Thymus (tissue), 2 donors: Measurements from ENCODE around the gene GLTPD2. TPM values are rescaled to one million over a fixed set of nuclear protein-coding genes. Genes with fewer than 3 reads are reported as not detected.

Source experiments
- polyA plus RNA-seq: library from polyadenylated mRNA; stranded (reverse); fragments of 200-250 nt; gene quantifications from one replicate; pipeline ENCODE4 v1.2.3, GENCODE V29; 2013
- total RNA-seq: library from RNA; stranded (reverse); fragments of 120-200 nt; gene quantifications from one replicate; pipeline ENCODE4 v1.2.4, GENCODE V29; 2013
- donor health status: healthy.

Gene GLTPD2
- total and polyA plus RNA-seq, 2 donors, result 0.14 to 0.16 TPM

Other genes with a start within 250 kb of the GLTPD2 start
- gene MYBBP1A, start 233.6 kb upstream of the GLTPD2 start, total RNA-seq, result 21.5 TPM
- gene MYBBP1A, start 233.6 kb upstream of the GLTPD2 start, polyA plus RNA-seq, result 36.9 TPM
- 0.90 TPM for gene GGT6, start 228.4 kb upstream of the GLTPD2 start, total RNA-seq
- 3.7 TPM for gene GGT6, start 228.4 kb upstream of the GLTPD2 start, polyA plus RNA-seq
- gene SMTNL2, start 204.4 kb upstream of the GLTPD2 start, total RNA-seq, result 0.57 TPM
- 1.6 TPM for gene SMTNL2, start 204.4 kb upstream of the GLTPD2 start, polyA plus RNA-seq
- gene ALOX15, start 147.3 kb upstream of the GLTPD2 start, total RNA-seq, result 1.6 TPM
- gene ALOX15, start 147.3 kb upstream of the GLTPD2 start, polyA plus RNA-seq, result 0.48 TPM
- gene PELP1, start 84.8 kb upstream of the GLTPD2 start, total RNA-seq, result 7.7 TPM
- 26.9 TPM for gene PELP1, start 84.8 kb upstream of the GLTPD2 start, polyA plus RNA-seq
- 60.2 TPM for gene ARRB2, start 78.3 kb upstream of the GLTPD2 start, total RNA-seq
- gene ARRB2, start 78.3 kb upstream of the GLTPD2 start, polyA plus RNA-seq, result 91.2 TPM
- 28.1 TPM for gene MED11, start 57.5 kb upstream of the GLTPD2 start, total RNA-seq
- 40.3 TPM for gene MED11, start 57.5 kb upstream of the GLTPD2 start, polyA plus RNA-seq
- gene ZMYND15, start 49.1 kb upstream of the GLTPD2 start, total RNA-seq, result 0.52 TPM
- gene ZMYND15, start 49.1 kb upstream of the GLTPD2 start, polyA plus RNA-seq, result 3.8 TPM
- 3.3 TPM for gene CXCL16, start 49.0 kb upstream of the GLTPD2 start, total RNA-seq
- gene CXCL16, start 49.0 kb upstream of the GLTPD2 start, polyA plus RNA-seq, result 32.9 TPM
- gene TM4SF5, start 17.1 kb upstream of the GLTPD2 start, total RNA-seq, result not detected
- gene TM4SF5, start 17.1 kb upstream of the GLTPD2 start, polyA plus RNA-seq, result 0.14 TPM
- 2.7 TPM for gene VMO1, start 2.6 kb upstream of the GLTPD2 start, total RNA-seq
- 30.6 TPM for gene VMO1, start 2.6 kb upstream of the GLTPD2 start, polyA plus RNA-seq
- 183 TPM for gene PSMB6, start 7.2 kb downstream of the GLTPD2 start, total RNA-seq
- gene PSMB6, start 7.2 kb downstream of the GLTPD2 start, polyA plus RNA-seq, result 122 TPM
- 14.5 TPM for gene PLD2, start 18.2 kb downstream of the GLTPD2 start, total RNA-seq
- 30.7 TPM for gene PLD2, start 18.2 kb downstream of the GLTPD2 start, polyA plus RNA-seq
- 10.2 TPM for gene MINK1, start 44.4 kb downstream of the GLTPD2 start, total RNA-seq
- gene MINK1, start 44.4 kb downstream of the GLTPD2 start, polyA plus RNA-seq, result 83.8 TPM
- 0.57 TPM for gene C17orf107, start 110.6 kb downstream of the GLTPD2 start, total RNA-seq
- gene C17orf107, start 110.6 kb downstream of the GLTPD2 start, polyA plus RNA-seq, result 1.2 TPM
- gene CHRNE, start 114.1 kb downstream of the GLTPD2 start, total RNA-seq, result 0.24 TPM
- gene CHRNE, start 114.1 kb downstream of the GLTPD2 start, polyA plus RNA-seq, result 1.9 TPM
- gene GP1BA, start 143.3 kb downstream of the GLTPD2 start, total RNA-seq, result 0.14 TPM
- 0.09 TPM for gene GP1BA, start 143.3 kb downstream of the GLTPD2 start, polyA plus RNA-seq
- gene SLC25A11, start 151.1 kb downstream of the GLTPD2 start, total RNA-seq, result 46.7 TPM
- gene SLC25A11, start 151.1 kb downstream of the GLTPD2 start, polyA plus RNA-seq, result 30.9 TPM
- 73.0 TPM for gene RNF167, start 151.3 kb downstream of the GLTPD2 start, total RNA-seq
- gene RNF167, start 151.3 kb downstream of the GLTPD2 start, polyA plus RNA-seq, result 189 TPM
- 635 TPM for gene PFN1, start 159.6 kb downstream of the GLTPD2 start, total RNA-seq
- gene PFN1, start 159.6 kb downstream of the GLTPD2 start, polyA plus RNA-seq, result 727 TPM
- 12.4 TPM for gene ENO3, start 162.2 kb downstream of the GLTPD2 start, total RNA-seq
- 25.7 TPM for gene ENO3, start 162.2 kb downstream of the GLTPD2 start, polyA plus RNA-seq
- gene SPAG7, start 178.9 kb downstream of the GLTPD2 start, total RNA-seq, result 60.9 TPM
- 98.8 TPM for gene SPAG7, start 178.9 kb downstream of the GLTPD2 start, polyA plus RNA-seq
- gene CAMTA2, start 198.7 kb downstream of the GLTPD2 start, total RNA-seq, result 2.8 TPM
- gene CAMTA2, start 198.7 kb downstream of the GLTPD2 start, polyA plus RNA-seq, result 51.5 TPM
- 0.24 TPM for gene INCA1, start 208.6 kb downstream of the GLTPD2 start, total RNA-seq
- gene INCA1, start 208.6 kb downstream of the GLTPD2 start, polyA plus RNA-seq, result 1.5 TPM
- 10.8 TPM for gene KIF1C, start 209.0 kb downstream of the GLTPD2 start, total RNA-seq
- 15.4 TPM for gene KIF1C, start 209.0 kb downstream of the GLTPD2 start, polyA plus RNA-seq
- 0.80 TPM for gene SLC52A1, start 246.5 kb downstream of the GLTPD2 start, total RNA-seq
- gene SLC52A1, start 246.5 kb downstream of the GLTPD2 start, polyA plus RNA-seq, result 0.96 TPM